HepG2 (cell line): ENCODE results near the gene NR2F1-AS1. TPM values are rescaled to one million over a fixed set of nuclear protein-coding genes. Genes with fewer than 3 reads are reported as not detected.

Experiments
- ATF6 ChIP-seq: sonication (generic); formaldehyde crosslinking; conservative IDR thresholded peaks from 2 replicates; pipeline ENCODE4 v1.4.0; 2020; ENCODE audit warnings: missing genetic modification reagents
- CCDC6 ChIP-seq: sonication (generic); formaldehyde crosslinking; IDR thresholded peaks from 2 replicates; pipeline ENCODE4 v1.8.1; 2022; ENCODE audit warnings: mild to moderate bottlenecking, missing genetic modification reagents, moderate library complexity
- ETV5 ChIP-seq: IDR thresholded peaks from 2 replicates; pipeline ENCODE4 v1.6.1; 2018; ENCODE audit warnings: missing biosample characterization, missing genetic modification reagents, inconsistent platforms, borderline replicate concordance
- FOSL1 ChIP-seq: sonication (generic); formaldehyde crosslinking; IDR thresholded peaks from 2 replicates; pipeline ENCODE4 v1.9.0; 2021; ENCODE audit warnings: missing genetic modification reagents, borderline replicate concordance
- IKZF1 ChIP-seq: fragments of 450-650 bp; IDR thresholded peaks from 2 replicates; pipeline ENCODE4 v1.7.1; 2016
- KAT8 ChIP-seq: IDR thresholded peaks from 2 replicates; pipeline ENCODE4 v1.6.1; 2016; ENCODE audit warnings: missing genetic modification reagents, missing compliant biosample characterization
- NPAS2 ChIP-seq: sonication (generic); formaldehyde crosslinking; IDR thresholded peaks from 2 replicates; pipeline ENCODE4 v1.8.0; 2022; ENCODE audit warnings: mild to moderate bottlenecking, missing genetic modification reagents, borderline replicate concordance
- POLR2A ChIP-seq, 2 experiments: IDR thresholded peaks; 2 replicates each; pipeline ENCODE4 v1.6.1; 2011; ENCODE audit warnings: low read depth in 2 of 2, low read length in 2 of 2, mild to moderate bottlenecking in 1 of 2, moderate library complexity in 1 of 2; ENCODE audit not compliant: insufficient read depth in 1 of 2
- REPIN1 ChIP-seq: sonication (generic); formaldehyde crosslinking; IDR thresholded peaks from 2 replicates; pipeline ENCODE4 v1.8.0; 2022; ENCODE audit warnings: missing genetic modification reagents, low read depth, mild to moderate bottlenecking, borderline replicate concordance
- RXRB ChIP-seq: IDR thresholded peaks from 2 replicates; pipeline ENCODE4 v1.6.1; 2016; ENCODE audit warnings: borderline replicate concordance, missing genetic modification reagents, missing compliant biosample characterization
- SOX13 ChIP-seq, 3 experiments: fragments of 450-650 bp in 1 of 3; sonication (generic) in 1 of 3; formaldehyde crosslinking in 1 of 3; IDR thresholded peaks in 2 of 3; conservative IDR thresholded peaks in 1 of 3; 2 replicates each; pipeline versions ENCODE4 v1.5.0 to v1.6.1; 2016 to 2020; ENCODE audit warnings: antibody characterized with exemption in 1 of 3, mild to moderate bottlenecking in 1 of 3, missing compliant biosample characterization in 1 of 3, missing genetic modification reagents in 1 of 3, moderate library complexity in 1 of 3
- ZBTB7A ChIP-seq: sonication (generic); formaldehyde crosslinking; IDR thresholded peaks from 2 replicates; pipeline ENCODE4 v1.8.0; 2022; ENCODE audit warnings: mild to moderate bottlenecking, missing genetic modification reagents
- ZBTB7B ChIP-seq: sonication (generic); formaldehyde crosslinking; IDR thresholded peaks from 2 replicates; pipeline ENCODE4 v1.4.0; 2020; ENCODE audit warnings: missing genetic modification reagents
- ZNF362 ChIP-seq: sonication (generic); formaldehyde crosslinking; IDR thresholded peaks from 2 replicates; pipeline ENCODE4 v1.4.0; 2020; ENCODE audit warnings: missing genetic modification reagents, mild to moderate bottlenecking, borderline replicate concordance
- ZNF607 ChIP-seq: sonication (generic); formaldehyde crosslinking; IDR thresholded peaks from 2 replicates; pipeline ENCODE4 v1.5.1; 2020; ENCODE audit warnings: missing genetic modification reagents, mild to moderate bottlenecking, borderline replicate concordance
- ZNF687 ChIP-seq: sonication (generic); formaldehyde crosslinking; IDR thresholded peaks from 2 replicates; pipeline ENCODE4 v1.5.1; 2020; ENCODE audit warnings: mild to moderate bottlenecking, missing genetic modification reagents, moderate library complexity
- ZNF740 ChIP-seq: sonication (generic); formaldehyde crosslinking; IDR thresholded peaks from 2 replicates; pipeline ENCODE4 v1.4.0; 2020; ENCODE audit warnings: missing genetic modification reagents
- polyA plus RNA-seq, 8 experiments: library from polyadenylated mRNA; depleted of rRNA in 3 of 8; stranded (reverse) in 7 of 8; unstranded in 1 of 8; fragments of >200 nt; fragmentation: Illumina TruSeq in 4 of 8; extraction: Trizol in 4 of 8; gene quantifications; 2 replicates each; pipeline versions ENCODE4 v1.2.1 to v1.2.3, GENCODE V29; 2011 to 2016; ENCODE audit warnings: low read depth in 4 of 8, missing spikeins in 1 of 8, mixed read lengths in 1 of 8; ENCODE audit not compliant: insufficient read depth in 1 of 8
- total RNA-seq, 5 experiments: library from RNA; depleted of rRNA; stranded (reverse); fragments of >200 nt; fragmentation: Illumina TruSeq; extraction: Trizol; gene quantifications; 2 replicates each; pipeline ENCODE4 v1.2.3, GENCODE V29; 2016; ENCODE audit warnings: low read depth in 1 of 5
- TF ChIP-seq, protein P1 (sequence below): sonication (generic); formaldehyde crosslinking; IDR thresholded peaks from 2 replicates; pipeline ENCODE4 v1.5.0; 2020; ENCODE audit warnings: missing genetic modification reagents
- TF ChIP-seq, protein P2 (sequence below): sonication (generic); formaldehyde crosslinking; IDR thresholded peaks from 2 replicates; pipeline ENCODE4 v1.4.0; 2020; ENCODE audit warnings: missing genetic modification reagents, borderline replicate concordance

NR2F1-AS1 gene
- total and polyA plus RNA-seq, 2 of the 13 experiments (the other 11 are each of a cell fraction or from before 2014, with no cell fraction given), result 2.8 TPM

- no peak for TF ChIP-seq SOX13 (IDR thresholded peaks at IDR 0.05)
- peak in 1 of 2 experiments; percentile 13; a peak in 1 of 4 replicates for TF ChIP-seq SOX13 (CRISPR knock-in tag; conservative IDR thresholded peaks at IDR 0.05 in 1 of 2, IDR thresholded peaks at IDR 0.05 in 1 of 2)
- TF ChIP-seq KAT8 (CRISPR knock-in tag), result peak; percentile 38; the same call in 1 of the 2 replicates
- 0 out of 2 replicates have a peak, but pooled peaks have one; percentile 24 for TF ChIP-seq REPIN1 (CRISPR knock-in tag)
- TF ChIP-seq, protein P1, sequence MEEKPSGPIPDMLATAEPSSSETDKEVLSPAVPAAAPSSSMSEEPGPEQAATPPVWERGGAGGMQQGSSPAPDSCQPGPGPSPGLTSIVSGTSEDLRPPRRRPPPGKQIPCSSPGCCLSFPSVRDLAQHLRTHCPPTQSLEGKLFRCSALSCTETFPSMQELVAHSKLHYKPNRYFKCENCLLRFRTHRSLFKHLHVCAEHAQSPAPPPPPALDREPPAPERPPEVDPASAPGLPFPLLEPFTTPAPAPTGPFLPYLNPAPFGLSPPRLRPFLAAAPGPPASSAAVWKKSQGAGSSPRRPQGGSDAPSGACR, result peak; percentile 31; the same call in 1 of the 2 replicates
- peak; percentile 69; the same call in 1 of the 2 replicates for TF ChIP-seq ETV5 (CRISPR knock-in tag)
- TF ChIP-seq RXRB (CRISPR knock-in tag), result 0 out of 2 replicates have a peak, but pooled peaks have one; percentile 26
- no peak for TF ChIP-seq IKZF1
- no peak for TF ChIP-seq ZBTB7A (CRISPR knock-in tag)
- TF ChIP-seq ZNF687, result peak; percentile 66
- TF ChIP-seq NPAS2 (CRISPR knock-in tag), result no peak
- TF ChIP-seq ZBTB7B (CRISPR knock-in tag), result peak; percentile 47; the same call in 1 of the 2 replicates
- peak; percentile 26; the same call in 1 of the 2 replicates for TF ChIP-seq ZNF607 (CRISPR knock-in tag)
- no peak for TF ChIP-seq FOSL1 (CRISPR knock-in tag)
- 0 out of 2 replicates have a peak, but pooled peaks have one; percentile 34 for TF ChIP-seq ATF6 (CRISPR knock-in tag)
- TF ChIP-seq CCDC6 (CRISPR knock-in tag), result peak; percentile 16; the same call in 1 of the 2 replicates
- TF ChIP-seq ZNF362 (CRISPR knock-in tag), result no peak
- TF ChIP-seq ZNF740 (CRISPR knock-in tag), result peak; percentile 28; the same call in 1 of the 2 replicates
- peak in 1 of 2 experiments; percentile 53; a peak in 2 of 4 replicates for TF ChIP-seq POLR2A (IDR thresholded peaks at IDR 0.05; ENCODE audit: insufficient read depth in 1 of 2, low read depth in 2 of 2, low read length in 2 of 2)
- TF ChIP-seq, protein P2, sequence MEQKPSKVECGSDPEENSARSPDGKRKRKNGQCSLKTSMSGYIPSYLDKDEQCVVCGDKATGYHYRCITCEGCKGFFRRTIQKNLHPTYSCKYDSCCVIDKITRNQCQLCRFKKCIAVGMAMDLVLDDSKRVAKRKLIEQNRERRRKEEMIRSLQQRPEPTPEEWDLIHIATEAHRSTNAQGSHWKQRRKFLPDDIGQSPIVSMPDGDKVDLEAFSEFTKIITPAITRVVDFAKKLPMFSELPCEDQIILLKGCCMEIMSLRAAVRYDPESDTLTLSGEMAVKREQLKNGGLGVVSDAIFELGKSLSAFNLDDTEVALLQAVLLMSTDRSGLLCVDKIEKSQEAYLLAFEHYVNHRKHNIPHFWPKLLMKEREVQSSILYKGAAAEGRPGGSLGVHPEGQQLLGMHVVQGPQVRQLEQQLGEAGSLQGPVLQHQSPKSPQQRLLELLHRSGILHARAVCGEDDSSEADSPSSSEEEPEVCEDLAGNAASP, result peak; percentile 59; the same call in 1 of the 2 replicates
These were observed 40.3 kb upstream of the NR2F1-AS1 start (continued) for GRCh38 chr5:93621327-93621798.
